HEK293 (cell line): ENCODE results near the gene TGIF1.

ENCODE experiments used
- CTCF ChIA-PET: fragments of 350-600 bp; formaldehyde crosslinking; extraction: SDS; loops from one replicate; lab custom pipeline; 2021; ENCODE audit warnings: antibody characterized with exemption; lab: Yijun Ruan, JAX
- POLR2A ChIA-PET: fragments of 300-600 bp; formaldehyde crosslinking; extraction: SDS; loops from one replicate; lab custom pipeline; 2020; ENCODE audit warnings: antibody characterized with exemption, inconsistent platforms; lab: Yijun Ruan, JAX
- H3K27ac ChIP-seq: fragments of 200-500 bp; sonication (Bioruptor generic); 2 replicates; pipeline ENCODE4 v1.5.1; 2014; ENCODE audit warnings: low read depth, low read length, control low read depth, inconsistent platforms; ENCODE audit errors: extremely low read depth
- H3K36me3 ChIP-seq, 2 experiments: fragments of 200-500 bp in 1 of 2; sonication (Bioruptor generic) in 1 of 2; 1 replicate in 1 of 2; 2 replicates in 1 of 2; pipeline ENCODE4 v1.5.1; 2014 to 2017; ENCODE audit warnings: inconsistent platforms in 2 of 2, low read length in 2 of 2; ENCODE audit not compliant: control insufficient read depth in 2 of 2, insufficient read depth in 1 of 2
- H3K4me1 ChIP-seq: fragments of 200-500 bp; sonication (Bioruptor generic); 2 replicates; pipeline ENCODE4 v1.5.1; 2014; ENCODE audit warnings: mild to moderate bottlenecking, low read length, inconsistent platforms; ENCODE audit not compliant: control insufficient read depth, insufficient read depth
- H3K4me3 ChIP-seq: 2 replicates; pipeline ENCODE4 v1.5.1; 2011; ENCODE audit warnings: low read depth, mild to moderate bottlenecking, control low read depth, low read length, moderate library complexity
- H3K9me3 ChIP-seq: fragments of 200-500 bp; sonication (Bioruptor generic); 2 replicates; pipeline ENCODE4 v1.5.1; 2014; ENCODE audit warnings: low read depth, low read length, inconsistent platforms; ENCODE audit not compliant: control insufficient read depth, insufficient read depth
- OSR2 ChIP-seq: fragments of 450-650 bp; formaldehyde crosslinking; IDR thresholded peaks from 2 replicates; pipeline ENCODE4 v1.5.1; 2016; ENCODE audit warnings: missing biosample characterization, missing genetic modification characterization
- PRDM4 ChIP-seq: fragments of 450-650 bp; formaldehyde crosslinking; IDR thresholded peaks from 2 replicates; pipeline ENCODE4 v1.5.1; 2017; ENCODE audit warnings: missing biosample characterization, missing genetic modification characterization
- SALL2 ChIP-seq: fragments of 450-650 bp; formaldehyde crosslinking; IDR thresholded peaks from 2 replicates; pipeline ENCODE4 v1.5.0; 2017; ENCODE audit warnings: missing biosample characterization, mild to moderate bottlenecking, missing genetic modification characterization, borderline replicate concordance
- SP2 ChIP-seq: fragments of 450-650 bp; formaldehyde crosslinking; IDR thresholded peaks from 2 replicates; pipeline ENCODE4 v1.5.1; 2016; ENCODE audit warnings: missing biosample characterization, missing genetic modification characterization
- TRIM28 ChIP-seq: IDR thresholded peaks from 2 replicates; pipeline ENCODE4 v1.6.1; 2011; ENCODE audit warnings: low read length, control low read depth, borderline replicate concordance
- ZNF112 ChIP-seq: fragments of 450-650 bp; formaldehyde crosslinking; IDR thresholded peaks from 2 replicates; pipeline ENCODE4 v1.5.0; 2017; ENCODE audit warnings: missing biosample characterization, missing genetic modification characterization
- ZNF146 ChIP-seq: fragments of 450-650 bp; formaldehyde crosslinking; IDR thresholded peaks from 2 replicates; pipeline ENCODE4 v1.5.1; 2016; ENCODE audit warnings: missing biosample characterization, missing genetic modification characterization
- ZNF19 ChIP-seq: fragments of 450-650 bp; formaldehyde crosslinking; IDR thresholded peaks from 2 replicates; pipeline ENCODE4; 2016; ENCODE audit warnings: missing biosample characterization, missing genetic modification characterization, low read depth
- ZNF302 ChIP-seq: fragments of 450-650 bp; formaldehyde crosslinking; IDR thresholded peaks from 2 replicates; pipeline ENCODE4 v1.5.1; 2016; ENCODE audit warnings: missing biosample characterization, missing genetic modification characterization, low read depth
- ZNF664 ChIP-seq: fragments of 450-650 bp; formaldehyde crosslinking; IDR thresholded peaks from 2 replicates; pipeline ENCODE4 v1.5.1; 2016; ENCODE audit warnings: missing biosample characterization, missing genetic modification characterization
- ZNF692 ChIP-seq: fragments of 450-650 bp; formaldehyde crosslinking; IDR thresholded peaks from 2 replicates; pipeline ENCODE4 v1.5.1; 2016; ENCODE audit warnings: missing biosample characterization, missing genetic modification characterization
- ZSCAN18 ChIP-seq: fragments of 450-650 bp; formaldehyde crosslinking; IDR thresholded peaks from 2 replicates; pipeline ENCODE4 v1.5.1; 2016; ENCODE audit warnings: missing biosample characterization, missing genetic modification characterization
- TF ChIP-seq, protein P1 (sequence below): fragments of 450-650 bp; formaldehyde crosslinking; IDR thresholded peaks from 2 replicates; pipeline ENCODE4 v1.5.1; 2017; ENCODE audit warnings: missing biosample characterization, missing genetic modification characterization
- TF ChIP-seq, protein P2 (sequence below): fragments of 450-650 bp; formaldehyde crosslinking; IDR thresholded peaks from 2 replicates; pipeline ENCODE4 v1.5.1; 2016; ENCODE audit warnings: missing biosample characterization, missing genetic modification characterization
- TF ChIP-seq, protein P3 (sequence below): fragments of 450-650 bp; formaldehyde crosslinking; IDR thresholded peaks from 2 replicates; pipeline ENCODE4 v1.5.1; 2016; ENCODE audit warnings: missing biosample characterization, missing genetic modification characterization
- TF ChIP-seq, protein P4 (sequence below): fragments of 450-650 bp; formaldehyde crosslinking; IDR thresholded peaks from 2 replicates; pipeline ENCODE4 v1.5.0; 2017; ENCODE audit warnings: missing biosample characterization, missing genetic modification characterization, borderline replicate concordance
- TF ChIP-seq, protein P5 (sequence below): fragments of 450-650 bp; formaldehyde crosslinking; IDR thresholded peaks from 2 replicates; pipeline ENCODE4 v1.5.1; 2017; ENCODE audit warnings: missing biosample characterization, missing genetic modification characterization

The TGIF1 gene

GRCh38 chr18:3442919-3443318, 7.1 kb upstream of the TGIF1 start:
- H3K4me1 ChIP-seq, result peaks cover 5% of the 10 kb centered on the region
- POLR2A ChIA-PET, result interaction anchor here (0.6 kb wide), 2 partner anchors 10 to 33 kb away, joined by 8 to 10 read pairs; no protein-coding TSS in a partner anchor
- no peaks in the 10 kb centered on the region for H3K9me3 ChIP-seq
- no peak for TF ChIP-seq OSR2
- no peak for TF ChIP-seq ZNF146
- TF ChIP-seq, protein P1, sequence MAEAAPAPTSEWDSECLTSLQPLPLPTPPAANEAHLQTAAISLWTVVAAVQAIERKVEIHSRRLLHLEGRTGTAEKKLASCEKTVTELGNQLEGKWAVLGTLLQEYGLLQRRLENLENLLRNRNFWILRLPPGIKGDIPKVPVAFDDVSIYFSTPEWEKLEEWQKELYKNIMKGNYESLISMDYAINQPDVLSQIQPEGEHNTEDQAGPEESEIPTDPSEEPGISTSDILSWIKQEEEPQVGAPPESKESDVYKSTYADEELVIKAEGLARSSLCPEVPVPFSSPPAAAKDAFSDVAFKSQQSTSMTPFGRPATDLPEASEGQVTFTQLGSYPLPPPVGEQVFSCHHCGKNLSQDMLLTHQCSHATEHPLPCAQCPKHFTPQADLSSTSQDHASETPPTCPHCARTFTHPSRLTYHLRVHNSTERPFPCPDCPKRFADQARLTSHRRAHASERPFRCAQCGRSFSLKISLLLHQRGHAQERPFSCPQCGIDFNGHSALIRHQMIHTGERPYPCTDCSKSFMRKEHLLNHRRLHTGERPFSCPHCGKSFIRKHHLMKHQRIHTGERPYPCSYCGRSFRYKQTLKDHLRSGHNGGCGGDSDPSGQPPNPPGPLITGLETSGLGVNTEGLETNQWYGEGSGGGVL, result no peak
- TF ChIP-seq, protein P2, sequence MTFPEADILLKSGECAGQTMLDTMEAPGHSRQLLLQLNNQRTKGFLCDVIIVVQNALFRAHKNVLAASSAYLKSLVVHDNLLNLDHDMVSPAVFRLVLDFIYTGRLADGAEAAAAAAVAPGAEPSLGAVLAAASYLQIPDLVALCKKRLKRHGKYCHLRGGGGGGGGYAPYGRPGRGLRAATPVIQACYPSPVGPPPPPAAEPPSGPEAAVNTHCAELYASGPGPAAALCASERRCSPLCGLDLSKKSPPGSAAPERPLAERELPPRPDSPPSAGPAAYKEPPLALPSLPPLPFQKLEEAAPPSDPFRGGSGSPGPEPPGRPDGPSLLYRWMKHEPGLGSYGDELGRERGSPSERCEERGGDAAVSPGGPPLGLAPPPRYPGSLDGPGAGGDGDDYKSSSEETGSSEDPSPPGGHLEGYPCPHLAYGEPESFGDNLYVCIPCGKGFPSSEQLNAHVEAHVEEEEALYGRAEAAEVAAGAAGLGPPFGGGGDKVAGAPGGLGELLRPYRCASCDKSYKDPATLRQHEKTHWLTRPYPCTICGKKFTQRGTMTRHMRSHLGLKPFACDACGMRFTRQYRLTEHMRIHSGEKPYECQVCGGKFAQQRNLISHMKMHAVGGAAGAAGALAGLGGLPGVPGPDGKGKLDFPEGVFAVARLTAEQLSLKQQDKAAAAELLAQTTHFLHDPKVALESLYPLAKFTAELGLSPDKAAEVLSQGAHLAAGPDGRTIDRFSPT, result no peak
- TF ChIP-seq ZSCAN18, result no peak
- TF ChIP-seq SP2 (tag by site-specific recombination), result no peak
- TF ChIP-seq, protein P3, sequence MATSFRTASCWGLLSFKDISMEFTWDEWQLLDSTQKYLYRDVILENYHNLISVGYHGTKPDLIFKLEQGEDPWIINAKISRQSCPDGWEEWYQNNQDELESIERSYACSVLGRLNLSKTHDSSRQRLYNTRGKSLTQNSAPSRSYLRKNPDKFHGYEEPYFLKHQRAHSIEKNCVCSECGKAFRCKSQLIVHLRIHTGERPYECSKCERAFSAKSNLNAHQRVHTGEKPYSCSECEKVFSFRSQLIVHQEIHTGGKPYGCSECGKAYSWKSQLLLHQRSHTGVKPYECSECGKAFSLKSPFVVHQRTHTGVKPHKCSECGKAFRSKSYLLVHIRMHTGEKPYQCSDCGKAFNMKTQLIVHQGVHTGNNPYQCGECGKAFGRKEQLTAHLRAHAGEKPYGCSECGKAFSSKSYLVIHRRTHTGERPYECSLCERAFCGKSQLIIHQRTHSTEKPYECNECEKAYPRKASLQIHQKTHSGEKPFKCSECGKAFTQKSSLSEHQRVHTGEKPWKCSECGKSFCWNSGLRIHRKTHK (tag by site-specific recombination), result no peak
- no peak for TF ChIP-seq PRDM4
- no peak for TF ChIP-seq SALL2
- TF ChIP-seq ZNF112 (tag by site-specific recombination), result no peak
- TF ChIP-seq ZNF692 (tag by site-specific recombination), result no peak
- no peak for TF ChIP-seq ZNF19 (tag by site-specific recombination)
- TF ChIP-seq, protein P4, sequence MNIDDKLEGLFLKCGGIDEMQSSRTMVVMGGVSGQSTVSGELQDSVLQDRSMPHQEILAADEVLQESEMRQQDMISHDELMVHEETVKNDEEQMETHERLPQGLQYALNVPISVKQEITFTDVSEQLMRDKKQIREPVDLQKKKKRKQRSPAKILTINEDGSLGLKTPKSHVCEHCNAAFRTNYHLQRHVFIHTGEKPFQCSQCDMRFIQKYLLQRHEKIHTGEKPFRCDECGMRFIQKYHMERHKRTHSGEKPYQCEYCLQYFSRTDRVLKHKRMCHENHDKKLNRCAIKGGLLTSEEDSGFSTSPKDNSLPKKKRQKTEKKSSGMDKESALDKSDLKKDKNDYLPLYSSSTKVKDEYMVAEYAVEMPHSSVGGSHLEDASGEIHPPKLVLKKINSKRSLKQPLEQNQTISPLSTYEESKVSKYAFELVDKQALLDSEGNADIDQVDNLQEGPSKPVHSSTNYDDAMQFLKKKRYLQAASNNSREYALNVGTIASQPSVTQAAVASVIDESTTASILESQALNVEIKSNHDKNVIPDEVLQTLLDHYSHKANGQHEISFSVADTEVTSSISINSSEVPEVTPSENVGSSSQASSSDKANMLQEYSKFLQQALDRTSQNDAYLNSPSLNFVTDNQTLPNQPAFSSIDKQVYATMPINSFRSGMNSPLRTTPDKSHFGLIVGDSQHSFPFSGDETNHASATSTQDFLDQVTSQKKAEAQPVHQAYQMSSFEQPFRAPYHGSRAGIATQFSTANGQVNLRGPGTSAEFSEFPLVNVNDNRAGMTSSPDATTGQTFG (tag by site-specific recombination), result no peak
- no peak for TF ChIP-seq TRIM28
- no peak for TF ChIP-seq ZNF302 (tag by site-specific recombination)
- no peak for TF ChIP-seq ZNF664
- TF ChIP-seq, protein P5, sequence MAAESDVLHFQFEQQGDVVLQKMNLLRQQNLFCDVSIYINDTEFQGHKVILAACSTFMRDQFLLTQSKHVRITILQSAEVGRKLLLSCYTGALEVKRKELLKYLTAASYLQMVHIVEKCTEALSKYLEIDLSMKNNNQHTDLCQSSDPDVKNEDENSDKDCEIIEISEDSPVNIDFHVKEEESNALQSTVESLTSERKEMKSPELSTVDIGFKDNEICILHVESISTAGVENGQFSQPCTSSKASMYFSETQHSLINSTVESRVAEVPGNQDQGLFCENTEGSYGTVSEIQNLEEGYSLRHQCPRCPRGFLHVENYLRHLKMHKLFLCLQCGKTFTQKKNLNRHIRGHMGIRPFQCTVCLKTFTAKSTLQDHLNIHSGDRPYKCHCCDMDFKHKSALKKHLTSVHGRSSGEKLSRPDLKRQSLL (tag by site-specific recombination), result no peak
- TF ChIP-seq, all 188 proteins: peak for 0
- CTCF ChIA-PET, result interaction anchor here (0.5 to 2.7 kb wide), 3 partner anchors 10 to 161 kb away, joined by 6 to 12 read pairs (median 8); no protein-coding TSS in a partner anchor
- no peak overlapping the region for H3K27ac ChIP-seq
- H3K4me3 ChIP-seq, result no peak overlapping the region
- no peaks in the 10 kb centered on the region for H3K36me3 ChIP-seq
